ENCODE measurements around the gene NECAB2. TPM values are rescaled to one million over a fixed set of nuclear protein-coding genes. Genes with fewer than 3 reads are reported as not detected.

The NECAB2 gene
- polyA plus RNA-seq, 1 experiment: 0.20 TPM

GRCh38 chr16:83929811-83930555 is 38.1 kb upstream of the NECAB2 start:
- H3K27ac ChIP-seq (ENCODE audit: low read depth, low read length): no peak overlapping the region
- H3K9me3 ChIP-seq (ENCODE audit: control insufficient read depth, insufficient read depth, low read length): no peaks in the 10 kb centered on the region; the same call in 1 of the 2 replicates
- CTCF ChIA-PET: interaction anchor here (1.5 to 1.7 kb wide), 2 partner anchors 18 to 136 kb away, joined by 4 to 10 read pairs; no protein-coding TSS in a partner anchor
- no peak for TF ChIP-seq CTCF (IDR thresholded peaks at IDR 0.05; ENCODE audit: low read depth, low read length)
- no peak for DNase-seq (ENCODE audit: low read depth, low spot score)
- no peaks in the 10 kb centered on the region for H3K27me3 ChIP-seq (ENCODE audit: control insufficient read depth, insufficient read depth, low read length)
- POLR2A ChIA-PET: no interaction called here
- H3K4me3 ChIP-seq (ENCODE audit: low read depth, low read length): no peak overlapping the region

GRCh38 chr16:83930730-83931500 is 37.1 kb upstream of the NECAB2 start:
- POLR2A ChIA-PET: no interaction called here
- CTCF ChIA-PET: no interaction called here
- Histone ChIP-seq H3K27me3 (ENCODE audit: control insufficient read depth, insufficient read depth, low read length) (no peaks in the 10 kb centered on the region), H3K9me3 (ENCODE audit: control insufficient read depth, insufficient read depth, low read length) (no peaks in the 10 kb centered on the region; the same call in 1 of the 2 replicates), H3K27ac (ENCODE audit: low read depth, low read length) (no peak overlapping the region), H3K4me3 (ENCODE audit: low read depth, low read length) (no peak overlapping the region)
- no peak for TF ChIP-seq CTCF (IDR thresholded peaks at IDR 0.05; ENCODE audit: low read depth, low read length)
- DNase-seq (ENCODE audit: low read depth, low spot score): no peak

- H3K27ac ChIP-seq (ENCODE audit: low read depth, low read length): no peak overlapping the region
- peaks cover 2% of the 10 kb centered on the region for H3K27me3 ChIP-seq (ENCODE audit: control insufficient read depth, insufficient read depth, low read length)
- DNase-seq (ENCODE audit: low read depth, low spot score): no peak
- no peak for TF ChIP-seq CTCF (IDR thresholded peaks at IDR 0.05; ENCODE audit: low read depth, low read length)
- H3K9me3 ChIP-seq (ENCODE audit: control insufficient read depth, insufficient read depth, low read length): no peaks in the 10 kb centered on the region; the same call in 1 of the 2 replicates
- ChIA-PET CTCF (no interaction called here), POLR2A (no interaction called here)
- no peak overlapping the region for H3K4me3 ChIP-seq (ENCODE audit: low read depth, low read length)
These were observed 36.5 kb upstream of the NECAB2 start for GRCh38 chr16:83931556-83931955.

GRCh38 chr16:83932304-83932703 is 35.7 kb upstream of the NECAB2 start:
- Histone ChIP-seq H3K9me3 (ENCODE audit: control insufficient read depth, insufficient read depth, low read length) (no peaks in the 10 kb centered on the region; the same call in 1 of the 2 replicates), H3K27ac (ENCODE audit: low read depth, low read length) (no peak overlapping the region), H3K27me3 (ENCODE audit: control insufficient read depth, insufficient read depth, low read length) (peaks cover 2% of the 10 kb centered on the region), H3K4me3 (ENCODE audit: low read depth, low read length) (no peak overlapping the region)
- CTCF ChIA-PET: interaction anchor here (0.8 kb wide), 1 partner anchor 133 kb away, joined by 3 read pairs; no protein-coding TSS in a partner anchor
- DNase-seq (ENCODE audit: low read depth, low spot score): no peak
- no peak for TF ChIP-seq CTCF (IDR thresholded peaks at IDR 0.05; ENCODE audit: low read depth, low read length)
- POLR2A ChIA-PET: no interaction called here

Measured in AG04450 (cell line).